H4 (cell line): ENCODE measurements around the gene JAM3. TPM values are rescaled to one million over a fixed set of nuclear protein-coding genes. Genes with fewer than 3 reads are reported as not detected.
"Not testable (repeated sequence)": the region's sequence is repeated elsewhere in the genome, so short reads cannot be mapped to it uniquely, and the experiment has no call there.

ENCODE experiments used
- DNase-seq: peaks from one replicate; pipeline ENCODE4 v3.0.0-alpha.2; 2015; ENCODE audit warnings: low spot score
- total RNA-seq: library from RNA; depleted of rRNA; stranded (reverse); fragments of >200 nt; shearing (Covaris generic); gene quantifications from 2 replicates; pipeline ENCODE4 v1.2.3, GENCODE V29; 2014; rRNA removed

Gene JAM3
- total RNA-seq, 1 experiment from 2014 or later, result 66.0 TPM

GRCh38 chr11:134178032-134178674 lies 109.3 kb downstream of the JAM3 start:
- no peak for DNase-seq

GRCh38 chr11:134181707-134182106 lies 112.8 kb downstream of the JAM3 start:
- no peak for DNase-seq

- DNase-seq, result not testable (repeated sequence)
Measured at GRCh38 chr11:134188092-134188491, 119.2 kb downstream of the JAM3 start.

GRCh38 chr11:134196756-134197155 lies 127.9 kb downstream of the JAM3 start:
- DNase-seq, result no peak

GRCh38 chr11:134199531-134199930 lies 130.7 kb downstream of the JAM3 start:
- DNase-seq, result no peak

- DNase-seq, result no peak
Measured at GRCh38 chr11:134200688-134201087, 131.8 kb downstream of the JAM3 start.

Other genes with a start within 250 kb of the JAM3 start
- not detected in 2 replicates for gene SPATA19, start 223.6 kb upstream of the JAM3 start, total RNA-seq
- 0.31 and 1.7 TPM in 2 replicates for gene IGSF9B, start 112.1 kb upstream of the JAM3 start, total RNA-seq
- 19.7 and 26.5 TPM in 2 replicates for gene NCAPD3, start 154.9 kb downstream of the JAM3 start, total RNA-seq
- 24.5 and 25.5 TPM in 2 replicates for gene VPS26B, start 155.6 kb downstream of the JAM3 start, total RNA-seq
- gene THYN1, start 184.3 kb downstream of the JAM3 start, total RNA-seq, result 96.7 and 107 TPM in 2 replicates
- 13.6 and 18.4 TPM in 2 replicates for gene ACAD8, start 184.5 kb downstream of the JAM3 start, total RNA-seq
- gene GLB1L3, start 207.3 kb downstream of the JAM3 start, total RNA-seq, result 1.6 and 1.7 TPM in 2 replicates